OCI-LY1 (cell line): ENCODE results near the gene FHIT.
"Not testable (repeated sequence)": the region's sequence is repeated elsewhere in the genome, so short reads cannot be mapped to it uniquely, and the experiment has no call there.

Experiments used
- H2AFZ ChIP-seq: fragments of 200-600 bp; sonication (generic), shearing (Covaris generic); 2 replicates; pipeline ENCODE4 v1.6.0; 2014; ENCODE audit warnings: antibody characterized with exemption, mild to moderate bottlenecking, low read length
- H3F3A ChIP-seq: fragments of 200-600 bp; sonication (generic), shearing (Covaris generic); 2 replicates; pipeline ENCODE4 v1.6.0; 2014; ENCODE audit warnings: mild to moderate bottlenecking, antibody characterized with exemption, low read length, moderate library complexity; ENCODE audit not compliant: insufficient read depth
- H3K27ac ChIP-seq: fragments of 200-600 bp; sonication (generic); 2 replicates; pipeline ENCODE4 v1.5.1; 2014; ENCODE audit warnings: low read length, mixed run types, mild to moderate bottlenecking, low read depth; ENCODE audit not compliant: poor library complexity, severe bottlenecking
- H3K27me3 ChIP-seq: fragments of 200-600 bp; sonication (generic); 2 replicates; pipeline ENCODE4 v1.6.0; 2014; ENCODE audit warnings: antibody characterized with exemption, mild to moderate bottlenecking, low read length, moderate library complexity; ENCODE audit not compliant: insufficient read depth
- H3K36me3 ChIP-seq: fragments of 200-600 bp; sonication (generic); 2 replicates; pipeline ENCODE4 v1.6.1; 2014; ENCODE audit warnings: mild to moderate bottlenecking, antibody characterized with exemption, low read length, moderate library complexity, mixed read lengths; ENCODE audit not compliant: insufficient read depth
- H3K4me1 ChIP-seq: fragments of 200-600 bp; sonication (generic); 2 replicates; pipeline ENCODE4 v1.5.1; 2014; ENCODE audit warnings: mild to moderate bottlenecking, low read length, moderate library complexity; ENCODE audit not compliant: insufficient read depth, severe bottlenecking
- H3K4me2 ChIP-seq: fragments of 200-600 bp; sonication (generic), shearing (Covaris generic); 2 replicates; pipeline ENCODE4 v1.6.1; 2014; ENCODE audit warnings: low read length
- H3K4me3 ChIP-seq: fragments of 200-600 bp; sonication (generic); 2 replicates; pipeline ENCODE4 v1.5.1; 2014; ENCODE audit warnings: low read length, low read depth, mild to moderate bottlenecking, mixed read lengths; ENCODE audit not compliant: poor library complexity, severe bottlenecking
- H3K79me2 ChIP-seq: fragments of 200-600 bp; shearing (Covaris generic); 2 replicates; pipeline ENCODE4 v1.6.1; 2016; ENCODE audit warnings: mixed run types, low read length, mixed read lengths; ENCODE audit not compliant: insufficient read depth
- H3K9ac ChIP-seq: fragments of 200-600 bp; sonication (generic), shearing (Covaris generic); 2 replicates; pipeline ENCODE4 v1.6.1; 2014; ENCODE audit warnings: mild to moderate bottlenecking, low read length, mixed read lengths
- H3K9me2 ChIP-seq: fragments of 200-600 bp; sonication (generic), shearing (Covaris generic); 2 replicates; pipeline ENCODE4 v1.6.1; 2014; ENCODE audit warnings: low read depth, mild to moderate bottlenecking, low read length, mixed read lengths
- H3K9me3 ChIP-seq: fragments of 200-600 bp; shearing (Covaris generic); 2 replicates; pipeline ENCODE4 v1.6.1; 2014; ENCODE audit warnings: low read length, mixed read lengths
- H4K20me1 ChIP-seq: fragments of 200-600 bp; sonication (generic), shearing (Covaris generic); 2 replicates; pipeline ENCODE4 v1.6.0; 2016; ENCODE audit warnings: mild to moderate bottlenecking, low read length; ENCODE audit not compliant: insufficient read depth
- CTCF ChIP-seq: fragments of 200-600 bp; sonication (generic), shearing (Covaris generic); IDR thresholded peaks from 2 replicates; pipeline ENCODE4 v1.5.1; 2017; ENCODE audit warnings: mild to moderate bottlenecking, antibody characterized with exemption, low read length, moderate library complexity, mixed read lengths
- EZH2 ChIP-seq: fragments of 200-600 bp; sonication (generic), shearing (Covaris generic); IDR thresholded peaks from 2 replicates; pipeline ENCODE4 v1.8.0; 2017; ENCODE audit warnings: borderline replicate concordance, mixed run types, mild to moderate bottlenecking, antibody characterized with exemption, low read length, moderate library complexity, mixed read lengths

The FHIT gene

GRCh38 chr3:61068084-61068483, 183.2 kb downstream of the FHIT start:
- H3K27ac ChIP-seq, result no peak overlapping the region
- H3K79me2 ChIP-seq, result no peaks in the 10 kb centered on the region

GRCh38 chr3:61066800-61067199, 184.5 kb downstream of the FHIT start:
- Histone ChIP-seq H4K20me1 (no peaks in the 10 kb centered on the region), H3K79me2 (no peaks in the 10 kb centered on the region), H3K36me3 (no peaks in the 10 kb centered on the region), H3K9ac (no peak overlapping the region), H3K9me3 (no peaks in the 10 kb centered on the region), H3K4me3 (no peak overlapping the region), H3F3A (no peaks in the 10 kb centered on the region), H3K27me3 (no peaks in the 10 kb centered on the region), H3K4me1 (no peaks in the 10 kb centered on the region), H3K9me2 (no peaks in the 10 kb centered on the region), H3K4me2 (no peak overlapping the region), H3K27ac (no peak overlapping the region), H2AFZ (no peak overlapping the region)
- no peak for TF ChIP-seq CTCF

More at GRCh38 chr3:61068084-61068483, 183.2 kb downstream of the FHIT start:
- Histone ChIP-seq H3K4me1 (no peaks in the 10 kb centered on the region), H3K27me3 (no peaks in the 10 kb centered on the region), H3K4me2 (no peak overlapping the region), H3K4me3 (no peak overlapping the region), H3F3A (no peaks in the 10 kb centered on the region), H2AFZ (no peak overlapping the region), H3K9me2 (no peaks in the 10 kb centered on the region), H4K20me1 (no peaks in the 10 kb centered on the region), H3K36me3 (no peaks in the 10 kb centered on the region), H3K9ac (no peak overlapping the region), H3K9me3 (no peaks in the 10 kb centered on the region)
- no peak for TF ChIP-seq CTCF
- no peak for TF ChIP-seq EZH2

- H3K9me3 ChIP-seq, H3K36me3 ChIP-seq, H3K27ac ChIP-seq, H4K20me1 ChIP-seq, H3K79me2 ChIP-seq, H3F3A ChIP-seq, H3K4me2 ChIP-seq, H3K27me3 ChIP-seq, H3K9ac ChIP-seq, H3K4me1 ChIP-seq, H2AFZ ChIP-seq, H3K9me2 ChIP-seq, H3K4me3 ChIP-seq: not testable (repeated sequence)
These were observed 185.0 kb downstream of the FHIT start for GRCh38 chr3:61066222-61066621.

- H3K4me2 ChIP-seq, result no peak overlapping the region
- no peak overlapping the region for H3K9ac ChIP-seq
- no peak overlapping the region for H2AFZ ChIP-seq
- H3K9me3 ChIP-seq, result no peaks in the 10 kb centered on the region
- H3K4me1 ChIP-seq, result no peaks in the 10 kb centered on the region
- H3K9me2 ChIP-seq, result no peaks in the 10 kb centered on the region
- no peaks in the 10 kb centered on the region for H3K36me3 ChIP-seq
- H3F3A ChIP-seq, result no peaks in the 10 kb centered on the region
- no peaks in the 10 kb centered on the region for H3K79me2 ChIP-seq
- no peak overlapping the region for H3K27ac ChIP-seq
- no peaks in the 10 kb centered on the region for H4K20me1 ChIP-seq
- TF ChIP-seq EZH2 (no peak), CTCF (no peak)
- H3K27me3 ChIP-seq, result no peaks in the 10 kb centered on the region
- no peak overlapping the region for H3K4me3 ChIP-seq
These were observed 185.7 kb downstream of the FHIT start for GRCh38 chr3:61065451-61066011.
